PFSK-1 (cell line): Measurements from ENCODE around the gene PXMP2.
A peak's percentile ranks its signal among the peaks of the same experiment; 100 is the strongest.

Source experiments
- FOXP2 ChIP-seq: optimal IDR thresholded peaks from 2 replicates; pipeline ENCODE3; 2011; ENCODE audit warnings: borderline replicate concordance, control low read depth, inconsistent platforms; ENCODE audit not compliant: insufficient read depth; ENCODE audit errors: extremely low read length, extremely low read depth
- POLR2AphosphoS5 ChIP-seq: IDR thresholded peaks from 2 replicates; pipeline ENCODE4 v1.6.1; 2012; ENCODE audit warnings: low read depth, mild to moderate bottlenecking, control low read depth, low read length, moderate library complexity
- SIN3A ChIP-seq: IDR thresholded peaks from 2 replicates; pipeline ENCODE4 v1.6.1; 2012; ENCODE audit warnings: mild to moderate bottlenecking, low read length, moderate library complexity, borderline replicate concordance; ENCODE audit not compliant: insufficient read depth
- TAF1 ChIP-seq: IDR thresholded peaks from 2 replicates; pipeline ENCODE4 v1.6.1; 2012; ENCODE audit warnings: low read length, control low read depth, borderline replicate concordance; ENCODE audit not compliant: insufficient read depth
- TF ChIP-seq, protein P1 (sequence below), 2 experiments: IDR thresholded peaks; 2 replicates each; pipeline versions ENCODE4 v1.6.1 to v1.8.0; 2011 to 2012; ENCODE audit warnings: low read depth in 2 of 2, low read length in 2 of 2, control low read depth in 1 of 2, inconsistent platforms in 1 of 2, mild to moderate bottlenecking in 1 of 2, moderate library complexity in 1 of 2; ENCODE audit not compliant: insufficient read depth in 1 of 2

PXMP2 gene

DNA sequence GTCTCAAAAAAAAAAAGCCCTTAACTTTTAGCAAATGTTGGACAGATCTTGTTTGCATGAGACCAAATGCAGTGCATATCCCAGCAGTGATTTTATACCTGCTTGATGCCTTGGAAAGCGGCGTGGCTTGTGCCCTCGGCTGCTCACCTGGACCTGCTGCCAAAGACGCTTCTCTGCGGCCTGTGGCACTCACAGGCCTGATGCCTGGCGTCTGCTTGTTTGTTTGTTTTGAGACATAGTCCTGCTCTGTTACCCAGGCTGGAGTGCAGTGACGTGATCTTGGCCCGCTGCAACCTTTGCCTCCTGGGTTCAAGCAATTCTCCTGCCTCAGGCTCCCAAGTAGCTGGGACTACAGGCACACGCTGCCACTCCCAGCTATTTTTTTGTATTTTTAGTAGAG is 28.5 kb downstream of the PXMP2 start:
- TF ChIP-seq FOXP2 (no peak), TAF1 (no peak), POLR2AphosphoS5 (no peak)

DNA sequence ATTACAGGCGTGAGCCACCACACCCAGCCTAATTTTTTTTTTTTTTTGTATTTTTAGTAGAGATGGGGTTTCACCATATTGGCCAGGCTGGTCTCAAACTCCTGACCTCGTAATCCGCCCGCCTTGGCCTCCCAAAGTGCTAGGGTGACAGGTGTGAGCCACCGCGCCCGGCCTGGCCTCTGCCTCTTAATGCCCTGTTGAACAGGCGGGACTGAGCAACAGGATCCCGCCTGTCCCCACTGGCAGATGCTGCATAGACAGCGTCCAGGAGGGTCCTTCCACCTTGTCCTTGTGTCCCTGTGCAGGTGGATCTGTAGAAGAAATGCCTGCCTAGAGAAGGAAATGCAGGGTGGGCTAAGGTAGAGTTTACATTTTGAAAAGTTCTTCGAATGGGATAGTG is 29.0 kb downstream of the PXMP2 start:
- TF ChIP-seq SIN3A (no peak), FOXP2 (no peak), TAF1 (no peak), POLR2AphosphoS5 (no peak)
- TF ChIP-seq, protein P1, sequence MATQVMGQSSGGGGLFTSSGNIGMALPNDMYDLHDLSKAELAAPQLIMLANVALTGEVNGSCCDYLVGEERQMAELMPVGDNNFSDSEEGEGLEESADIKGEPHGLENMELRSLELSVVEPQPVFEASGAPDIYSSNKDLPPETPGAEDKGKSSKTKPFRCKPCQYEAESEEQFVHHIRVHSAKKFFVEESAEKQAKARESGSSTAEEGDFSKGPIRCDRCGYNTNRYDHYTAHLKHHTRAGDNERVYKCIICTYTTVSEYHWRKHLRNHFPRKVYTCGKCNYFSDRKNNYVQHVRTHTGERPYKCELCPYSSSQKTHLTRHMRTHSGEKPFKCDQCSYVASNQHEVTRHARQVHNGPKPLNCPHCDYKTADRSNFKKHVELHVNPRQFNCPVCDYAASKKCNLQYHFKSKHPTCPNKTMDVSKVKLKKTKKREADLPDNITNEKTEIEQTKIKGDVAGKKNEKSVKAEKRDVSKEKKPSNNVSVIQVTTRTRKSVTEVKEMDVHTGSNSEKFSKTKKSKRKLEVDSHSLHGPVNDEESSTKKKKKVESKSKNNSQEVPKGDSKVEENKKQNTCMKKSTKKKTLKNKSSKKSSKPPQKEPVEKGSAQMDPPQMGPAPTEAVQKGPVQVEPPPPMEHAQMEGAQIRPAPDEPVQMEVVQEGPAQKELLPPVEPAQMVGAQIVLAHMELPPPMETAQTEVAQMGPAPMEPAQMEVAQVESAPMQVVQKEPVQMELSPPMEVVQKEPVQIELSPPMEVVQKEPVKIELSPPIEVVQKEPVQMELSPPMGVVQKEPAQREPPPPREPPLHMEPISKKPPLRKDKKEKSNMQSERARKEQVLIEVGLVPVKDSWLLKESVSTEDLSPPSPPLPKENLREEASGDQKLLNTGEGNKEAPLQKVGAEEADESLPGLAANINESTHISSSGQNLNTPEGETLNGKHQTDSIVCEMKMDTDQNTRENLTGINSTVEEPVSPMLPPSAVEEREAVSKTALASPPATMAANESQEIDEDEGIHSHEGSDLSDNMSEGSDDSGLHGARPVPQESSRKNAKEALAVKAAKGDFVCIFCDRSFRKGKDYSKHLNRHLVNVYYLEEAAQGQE (IDR thresholded peaks at IDR 0.05; ENCODE audit: insufficient read depth in 1 of 2, low read depth in 2 of 2, low read length in 2 of 2) = no peak

DNA sequence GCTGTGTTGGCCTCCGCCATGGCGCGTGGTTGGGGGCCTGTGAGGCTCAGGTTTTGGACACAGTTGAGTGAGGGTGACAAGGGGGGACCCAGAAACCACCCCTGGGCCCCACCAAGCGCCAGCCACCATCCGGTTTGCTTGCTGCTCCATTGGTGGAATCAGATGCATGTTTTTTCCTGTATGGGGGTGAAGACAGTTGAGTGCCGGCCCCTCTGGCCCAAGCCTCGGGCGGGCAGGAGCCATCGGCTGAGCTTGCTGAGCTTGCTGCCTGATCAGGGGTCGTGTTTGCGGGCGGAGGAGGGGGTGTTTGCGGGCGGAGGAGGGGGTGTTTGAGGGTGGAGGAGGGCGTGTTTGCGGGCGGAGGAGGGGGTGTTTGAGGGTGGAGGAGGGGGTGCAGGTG is 29.6 kb downstream of the PXMP2 start:
- TF ChIP-seq FOXP2 (no peak), POLR2AphosphoS5 (no peak), TAF1 (no peak), SIN3A (no peak)
- TF ChIP-seq, protein P1 (IDR thresholded peaks at IDR 0.05; ENCODE audit: insufficient read depth in 1 of 2, low read depth in 2 of 2, low read length in 2 of 2) = no peak

DNA sequence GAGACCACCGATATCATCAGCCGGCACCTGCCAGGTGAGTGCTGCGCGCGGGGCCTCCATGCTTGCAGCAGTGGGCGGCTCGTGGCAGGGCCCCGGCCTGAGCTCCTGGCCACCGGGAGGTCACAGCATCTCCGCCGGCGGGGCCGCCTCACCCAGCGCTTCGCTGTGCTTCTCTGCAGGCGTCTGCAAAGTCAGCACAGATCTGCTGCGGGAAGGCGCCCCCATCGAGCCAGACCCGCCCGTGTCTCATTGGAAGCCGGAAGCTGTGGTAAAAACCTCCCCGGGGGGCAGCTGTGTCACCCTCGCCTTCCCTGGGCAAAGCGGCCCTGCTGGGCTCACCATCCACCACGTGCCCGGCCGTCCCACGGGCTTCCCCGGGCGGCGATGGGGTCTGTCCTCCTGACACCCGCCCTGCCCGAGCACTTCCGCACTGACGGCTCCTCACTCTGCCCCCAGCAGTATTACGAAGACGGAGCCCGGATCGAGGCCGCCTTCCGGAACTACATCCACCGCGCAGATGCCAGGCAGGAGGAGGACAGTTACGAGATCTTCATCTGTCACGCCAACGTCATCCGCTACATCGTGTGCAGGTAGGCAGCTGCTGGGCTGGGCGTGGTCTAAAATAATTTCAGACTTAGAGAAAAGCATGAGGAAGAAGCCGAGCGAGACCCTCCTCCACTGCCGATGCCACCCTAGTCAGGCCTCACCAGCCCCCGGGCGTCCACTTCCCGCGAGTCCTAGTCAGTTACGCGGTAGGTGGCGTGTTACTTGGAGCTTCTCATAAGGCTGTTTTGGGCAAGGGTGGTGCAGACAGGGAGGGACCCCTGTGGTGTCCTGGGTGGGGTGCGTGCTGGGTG is 30.4 kb downstream of the PXMP2 start:
- peak; percentile 11; the same call in 1 of the 2 replicates for TF ChIP-seq POLR2AphosphoS5
- TF ChIP-seq SIN3A = no peak

DNA sequence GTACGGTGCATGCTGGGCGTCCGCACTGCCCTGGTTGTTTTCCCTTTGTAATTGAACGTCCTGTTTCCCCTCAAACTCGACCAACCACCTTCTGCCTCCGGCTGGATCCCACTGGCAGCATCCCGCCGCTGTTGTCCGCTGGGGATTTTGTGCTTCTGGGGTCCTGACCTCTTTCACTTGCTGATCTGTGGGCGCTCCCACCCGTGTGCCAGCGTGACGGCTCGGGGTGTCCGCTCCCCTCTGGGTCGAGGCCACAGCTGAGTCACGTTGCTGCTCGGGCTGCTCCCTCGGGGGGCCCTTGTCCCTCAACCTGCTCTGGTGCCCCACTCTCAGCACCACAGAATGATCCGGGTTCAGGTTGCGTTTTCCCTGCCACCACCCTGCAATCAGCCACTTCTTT is 31.3 kb downstream of the PXMP2 start:
- TF ChIP-seq SIN3A (no peak), TAF1 (no peak), FOXP2 (no peak), POLR2AphosphoS5 (no peak; the same call in 1 of the 2 replicates)
- TF ChIP-seq, protein P1 (IDR thresholded peaks at IDR 0.05; ENCODE audit: insufficient read depth in 1 of 2, low read depth in 2 of 2, low read length in 2 of 2) = no peak

DNA sequence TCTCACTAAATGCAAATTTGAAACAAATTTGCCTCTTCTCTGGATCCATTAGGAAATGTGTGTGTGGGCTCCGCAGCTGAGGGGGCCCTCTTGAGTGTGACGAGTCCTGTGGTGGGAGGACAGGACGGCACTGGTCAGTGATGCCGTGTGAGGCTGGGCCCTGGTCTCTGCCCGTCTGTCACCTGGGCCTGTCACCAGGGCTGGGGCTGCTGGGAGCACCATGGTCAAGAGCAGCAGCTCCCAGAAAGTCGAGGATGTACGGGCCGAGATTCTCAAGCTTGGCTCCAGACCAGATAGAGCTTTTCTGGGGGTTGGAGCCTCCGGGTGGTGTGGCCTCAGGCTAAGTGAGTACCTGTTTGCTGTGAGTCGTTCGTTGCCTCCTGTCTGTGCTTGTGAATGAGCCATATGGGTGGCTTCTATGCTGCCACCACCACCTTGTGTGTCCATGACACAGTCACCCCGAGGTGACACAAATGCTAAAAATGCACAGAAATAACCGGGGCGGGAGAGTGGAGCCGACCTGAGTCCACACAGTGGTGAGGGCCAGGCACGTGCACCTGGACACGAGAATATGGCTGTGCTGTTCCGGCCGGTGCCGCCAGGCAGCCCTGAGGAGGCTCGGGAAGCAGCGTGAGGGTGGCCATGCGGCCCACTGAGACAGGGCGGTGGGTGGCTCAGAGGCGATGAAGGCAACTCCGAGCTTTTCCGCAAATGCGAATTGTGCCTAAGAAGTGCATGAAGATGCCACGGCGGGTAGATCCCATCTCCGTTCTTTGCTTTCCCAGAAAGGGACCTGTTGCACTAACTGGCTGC is 32.0 kb downstream of the PXMP2 start:
- TF ChIP-seq, protein P1 (IDR thresholded peaks at IDR 0.05; ENCODE audit: insufficient read depth in 1 of 2, low read depth in 2 of 2, low read length in 2 of 2) = no peak
- TF ChIP-seq TAF1 (no peak), SIN3A (no peak), POLR2AphosphoS5 (no peak; the same call in 1 of the 2 replicates), FOXP2 (no peak)
